Endothelial cell (in vitro differentiated cells): ENCODE results near the gene SDSL. TPM values are rescaled to one million over a fixed set of nuclear protein-coding genes. Genes with fewer than 3 reads are reported as not detected.

ENCODE experiments used
- DNase-seq: peaks from one replicate; pipeline ENCODE4 v3.0.0; 2021; ENCODE audit warnings: low spot score
- H3K27ac Mint-ChIP-seq: one replicate; pipeline ENCODE4 v1.8.0; 2021; ENCODE audit warnings: mixed read lengths, inconsistent platforms; ENCODE audit not compliant: unreplicated experiment
- H3K27me3 Mint-ChIP-seq: one replicate; pipeline ENCODE4 v1.8.0; 2021; ENCODE audit warnings: mild to moderate bottlenecking, moderate library complexity, mixed read lengths, inconsistent platforms; ENCODE audit not compliant: unreplicated experiment
- H3K36me3 Mint-ChIP-seq: one replicate; pipeline ENCODE4 v1.8.0; 2021; ENCODE audit warnings: mild to moderate bottlenecking, low read depth, mixed read lengths, inconsistent platforms; ENCODE audit not compliant: unreplicated experiment
- H3K4me1 Mint-ChIP-seq: one replicate; pipeline ENCODE4 v1.8.0; 2021; ENCODE audit warnings: mild to moderate bottlenecking, mixed read lengths, inconsistent platforms; ENCODE audit not compliant: unreplicated experiment
- H3K4me3 Mint-ChIP-seq: one replicate; pipeline ENCODE4 v1.8.0; 2021; ENCODE audit warnings: mild to moderate bottlenecking, mixed read lengths, inconsistent platforms; ENCODE audit not compliant: unreplicated experiment
- H3K9me3 Mint-ChIP-seq: one replicate; pipeline ENCODE4 v1.8.0; 2021; ENCODE audit warnings: mixed read lengths, inconsistent platforms; ENCODE audit not compliant: unreplicated experiment
- total RNA-seq: library from RNA; stranded (reverse); fragmentation: NEBNext Ultra II Directional; extraction: Animal tissue kit (Norgen Biotek cat#: 25700); gene quantifications from one replicate; pipeline ENCODE4 v1.2.1, GENCODE V29; 2021; ENCODE audit not compliant: unreplicated experiment
- TF ChIP-seq, protein P1 (sequence below): fragments of 200-600 bp; sonication (generic); IDR thresholded peaks from one replicate; pipeline ENCODE4 v1.5.0; 2021; ENCODE audit warnings: antibody characterized with exemption; ENCODE audit not compliant: unreplicated experiment

Gene SDSL
- total RNA-seq, 1 donor from 2014 or later: 1.3 TPM

DNA sequence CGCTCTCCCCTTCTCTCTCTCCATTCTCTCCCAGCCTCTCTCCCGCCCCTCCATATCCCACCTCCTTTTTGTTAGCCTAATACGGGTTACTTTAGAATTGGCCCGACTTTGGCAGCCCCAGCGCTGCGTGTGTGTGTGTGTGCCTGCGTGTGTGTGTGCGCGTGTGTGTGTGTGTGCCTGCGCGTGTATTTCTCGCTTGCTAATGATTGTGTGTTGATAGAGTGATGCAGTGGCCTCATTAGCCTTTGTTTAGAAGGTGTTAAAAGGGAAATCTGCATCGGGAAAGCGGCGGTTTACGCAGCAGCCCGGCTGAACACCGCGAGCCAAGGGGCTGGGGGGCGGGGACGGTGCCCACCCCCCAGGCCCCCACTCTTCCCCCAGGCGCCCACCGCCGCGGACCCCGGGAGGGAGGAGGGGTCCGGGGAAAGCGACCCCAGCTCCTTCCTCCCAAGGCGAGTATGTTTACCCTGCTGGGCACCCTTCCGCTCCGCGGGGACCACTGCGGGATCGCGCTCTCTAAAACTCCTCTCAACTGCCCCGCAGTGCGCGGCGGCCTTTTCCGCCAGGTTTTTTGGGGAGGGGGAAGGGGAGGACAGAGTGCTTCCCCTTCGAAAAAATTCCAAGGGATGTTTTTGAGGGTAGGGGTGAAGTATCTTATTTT lies 56.3 kb downstream of the SDSL start:
- Mint-ChIP-seq H3K4me1 (peaks cover 11% of the 10 kb centered on the region), H3K9me3 (no peaks in the 10 kb centered on the region), H3K36me3 (no peaks in the 10 kb centered on the region), H3K27me3 (peaks cover 52% of the 10 kb centered on the region), H3K4me3 (no peak overlapping the region), H3K27ac (no peak overlapping the region)
- TF ChIP-seq, protein P1, sequence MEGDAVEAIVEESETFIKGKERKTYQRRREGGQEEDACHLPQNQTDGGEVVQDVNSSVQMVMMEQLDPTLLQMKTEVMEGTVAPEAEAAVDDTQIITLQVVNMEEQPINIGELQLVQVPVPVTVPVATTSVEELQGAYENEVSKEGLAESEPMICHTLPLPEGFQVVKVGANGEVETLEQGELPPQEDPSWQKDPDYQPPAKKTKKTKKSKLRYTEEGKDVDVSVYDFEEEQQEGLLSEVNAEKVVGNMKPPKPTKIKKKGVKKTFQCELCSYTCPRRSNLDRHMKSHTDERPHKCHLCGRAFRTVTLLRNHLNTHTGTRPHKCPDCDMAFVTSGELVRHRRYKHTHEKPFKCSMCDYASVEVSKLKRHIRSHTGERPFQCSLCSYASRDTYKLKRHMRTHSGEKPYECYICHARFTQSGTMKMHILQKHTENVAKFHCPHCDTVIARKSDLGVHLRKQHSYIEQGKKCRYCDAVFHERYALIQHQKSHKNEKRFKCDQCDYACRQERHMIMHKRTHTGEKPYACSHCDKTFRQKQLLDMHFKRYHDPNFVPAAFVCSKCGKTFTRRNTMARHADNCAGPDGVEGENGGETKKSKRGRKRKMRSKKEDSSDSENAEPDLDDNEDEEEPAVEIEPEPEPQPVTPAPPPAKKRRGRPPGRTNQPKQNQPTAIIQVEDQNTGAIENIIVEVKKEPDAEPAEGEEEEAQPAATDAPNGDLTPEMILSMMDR: no peak
- DNase-seq: no peak

DNA sequence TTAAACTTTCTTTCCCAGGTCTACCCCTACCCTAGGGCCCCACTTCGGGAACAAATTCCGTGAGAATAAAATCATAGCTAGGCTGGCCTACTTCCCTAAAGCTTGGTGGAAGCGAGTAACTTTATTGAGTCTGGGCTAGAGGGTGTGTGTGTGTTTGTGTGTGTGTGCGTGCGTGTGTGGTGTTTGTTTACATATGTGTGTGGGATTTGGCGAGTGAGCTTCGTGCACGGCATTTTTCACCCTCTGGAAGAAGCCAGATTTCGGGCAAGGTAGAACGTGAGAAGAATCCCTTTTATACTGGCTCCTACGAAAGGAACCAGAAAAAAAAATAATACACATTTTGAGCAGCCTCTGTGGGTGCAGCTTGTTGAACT lies 57.0 kb downstream of the SDSL start:
- Mint-ChIP-seq H3K4me3 (no peak overlapping the region), H3K27ac (no peak overlapping the region)

DNA sequence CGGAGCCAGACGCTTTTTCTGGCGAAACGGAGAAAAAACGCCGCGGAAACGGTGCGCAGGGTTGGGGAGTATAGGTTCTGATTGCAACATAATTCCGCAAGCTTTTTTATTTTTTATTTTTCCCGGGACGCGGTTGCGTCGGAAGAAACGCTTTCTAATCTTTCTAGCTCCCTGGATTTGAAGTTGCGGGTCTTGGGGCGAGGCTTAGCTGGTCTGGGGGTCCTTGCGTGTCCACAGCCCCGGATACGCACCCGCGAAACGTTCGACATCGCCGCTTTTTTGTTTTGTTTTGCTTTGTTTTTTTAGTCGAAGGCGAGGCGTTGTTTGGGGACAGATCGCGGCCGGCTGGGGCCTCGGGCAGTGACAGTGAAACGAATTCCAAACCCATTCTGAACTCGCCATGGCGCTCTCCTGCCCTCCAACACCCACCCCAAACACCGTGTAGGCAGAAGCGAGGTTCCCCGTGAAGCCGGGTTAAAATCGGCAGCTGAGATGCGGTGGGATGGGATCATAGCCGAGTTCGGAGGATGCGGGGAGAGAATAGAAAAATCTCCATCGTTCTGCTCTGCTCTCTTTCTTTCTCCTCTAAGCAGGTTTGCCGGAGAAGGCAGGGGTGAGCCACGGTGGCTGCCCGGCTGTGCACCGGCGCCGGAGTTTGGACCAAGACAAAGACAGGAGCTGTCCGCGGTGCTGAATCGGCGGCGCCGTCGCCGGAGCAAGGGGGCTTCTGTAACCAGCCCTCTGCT lies 57.6 kb downstream of the SDSL start:
- Mint-ChIP-seq H3K4me1 (peaks cover 10% of the 10 kb centered on the region), H3K9me3 (no peaks in the 10 kb centered on the region), H3K27ac (no peak overlapping the region), H3K4me3 (peak overlapping the region; percentile 5), H3K27me3 (peaks cover 45% of the 10 kb centered on the region), H3K36me3 (no peaks in the 10 kb centered on the region)
- peak; percentile 84 for DNase-seq
- TF ChIP-seq, protein P1: no peak

More for the DNA sequence above, 57.0 kb downstream of the SDSL start:
- H3K36me3 Mint-ChIP-seq: no peaks in the 10 kb centered on the region
- TF ChIP-seq, protein P1: no peak
- H3K27me3 Mint-ChIP-seq: peaks cover 49% of the 10 kb centered on the region
- DNase-seq: no peak
- no peaks in the 10 kb centered on the region for H3K9me3 Mint-ChIP-seq
- peaks cover 10% of the 10 kb centered on the region for H3K4me1 Mint-ChIP-seq

DNA sequence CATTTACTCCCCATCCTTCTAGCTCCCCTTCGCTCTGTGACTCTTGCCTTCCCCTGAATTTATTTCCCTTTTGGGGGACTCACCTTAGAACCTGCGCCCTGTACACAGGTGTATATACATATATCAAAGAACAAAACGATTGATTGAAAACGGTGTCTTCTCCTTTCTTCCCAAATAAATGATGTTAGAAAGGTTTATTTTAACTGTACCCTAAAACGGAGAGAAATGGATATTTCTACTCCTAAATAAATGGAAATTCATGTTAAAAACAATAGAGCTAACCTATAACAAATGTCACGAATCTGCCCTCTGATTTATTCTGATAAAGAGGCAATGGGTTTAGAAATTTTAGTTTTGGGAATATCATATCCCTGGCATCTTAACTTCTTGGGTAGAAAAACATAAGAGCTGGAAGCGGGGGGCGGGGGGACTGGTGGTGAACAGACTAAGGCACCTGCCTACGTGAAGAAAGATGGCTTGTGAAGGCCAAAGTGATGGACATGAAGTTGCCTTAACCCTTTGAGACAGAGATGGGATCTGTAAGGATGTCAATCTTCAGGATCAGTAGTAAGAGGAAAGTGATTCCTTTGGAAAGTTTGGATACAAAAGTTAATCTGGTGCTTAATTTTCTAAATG lies 58.3 kb downstream of the SDSL start:
- DNase-seq: no peak
- Mint-ChIP-seq H3K36me3 (no peaks in the 10 kb centered on the region), H3K4me1 (peaks cover 10% of the 10 kb centered on the region), H3K9me3 (no peaks in the 10 kb centered on the region), H3K4me3 (peak overlapping the region; percentile 5), H3K27ac (no peak overlapping the region), H3K27me3 (peaks cover 38% of the 10 kb centered on the region)
- TF ChIP-seq, protein P1: no peak
